Progenitor cell of endocrine pancreas (in vitro differentiated cells): Measurements from ENCODE around the gene MERTK. TPM values are rescaled to one million over a fixed set of nuclear protein-coding genes. Genes with fewer than 3 reads are reported as not detected.

Source experiments
- DNase-seq: peaks from one replicate; pipeline ENCODE4 v3.0.0; 2021; ENCODE audit warnings: low spot score; ENCODE audit not compliant: unreplicated experiment
- H3K27ac Mint-ChIP-seq: 2 replicates; pipeline ENCODE4 v1.8.0; 2021; ENCODE audit warnings: mild to moderate bottlenecking, moderate library complexity, mixed read lengths
- H3K27me3 Mint-ChIP-seq: 2 replicates; pipeline ENCODE4 v1.8.0; 2021; ENCODE audit warnings: mixed read lengths
- H3K36me3 Mint-ChIP-seq: 2 replicates; pipeline ENCODE4 v1.8.0; 2022; ENCODE audit warnings: mixed read lengths; ENCODE audit not compliant: insufficient read depth
- H3K4me1 Mint-ChIP-seq: 2 replicates; pipeline ENCODE4 v1.8.0; 2021; ENCODE audit warnings: low read depth, mixed read lengths
- H3K4me3 Mint-ChIP-seq: 2 replicates; pipeline ENCODE4 v1.8.0; 2021; ENCODE audit warnings: low read depth, mild to moderate bottlenecking, moderate library complexity, mixed read lengths
- H3K9me3 Mint-ChIP-seq: 2 replicates; pipeline ENCODE4 v1.8.0; 2021; ENCODE audit warnings: low read depth, mixed read lengths
- CTCF ChIP-seq: fragments of 200-600 bp; sonication (generic); IDR thresholded peaks from one replicate; pipeline ENCODE4 v1.5.0; 2021; ENCODE audit warnings: antibody characterized with exemption, mild to moderate bottlenecking; ENCODE audit not compliant: unreplicated experiment
- total RNA-seq: library from RNA; stranded (reverse); gene quantifications from 2 replicates; pipeline ENCODE4 v1.2.1, GENCODE V29; 2021

MERTK gene
- total RNA-seq, 1 donor from 2014 or later, result 20.1 TPM

- no peaks in the 10 kb centered on the region for H3K27me3 Mint-ChIP-seq
These were observed 85.2 kb downstream of the MERTK start for GRCh38 chr2:111983478-111984212.

GRCh38 chr2:111984213-111984604, 85.8 kb downstream of the MERTK start:
- no peak overlapping the region for H3K27ac Mint-ChIP-seq
- DNase-seq, result no peak
- H3K4me1 Mint-ChIP-seq, result peaks cover 6% of the 10 kb centered on the region
- peaks cover 21% of the 10 kb centered on the region for H3K36me3 Mint-ChIP-seq
- no peaks in the 10 kb centered on the region for H3K9me3 Mint-ChIP-seq
- no peak for TF ChIP-seq CTCF
- H3K27me3 Mint-ChIP-seq, result no peaks in the 10 kb centered on the region
- no peak overlapping the region for H3K4me3 Mint-ChIP-seq

More at GRCh38 chr2:111983478-111984212, 85.2 kb downstream of the MERTK start:
- DNase-seq, result no peak
- no peak for TF ChIP-seq CTCF
- Mint-ChIP-seq H3K36me3 (peaks cover 22% of the 10 kb centered on the region), H3K9me3 (no peaks in the 10 kb centered on the region), H3K27ac (no peak overlapping the region), H3K4me3 (no peak overlapping the region), H3K4me1 (peaks cover 6% of the 10 kb centered on the region)

- Mint-ChIP-seq H3K27me3 (no peaks in the 10 kb centered on the region), H3K9me3 (no peaks in the 10 kb centered on the region), H3K27ac (no peak overlapping the region), H3K36me3 (peaks cover 19% of the 10 kb centered on the region), H3K4me3 (no peak overlapping the region), H3K4me1 (no peaks in the 10 kb centered on the region)
- DNase-seq, result no peak
- TF ChIP-seq CTCF, result no peak
These were observed 87.1 kb downstream of the MERTK start for GRCh38 chr2:111985514-111985913.

- H3K9me3 Mint-ChIP-seq, result no peaks in the 10 kb centered on the region
- H3K27me3 Mint-ChIP-seq, result no peaks in the 10 kb centered on the region
- peaks cover 19% of the 10 kb centered on the region for H3K36me3 Mint-ChIP-seq
- H3K4me1 Mint-ChIP-seq, result no peaks in the 10 kb centered on the region
- no peak overlapping the region for H3K4me3 Mint-ChIP-seq
- H3K27ac Mint-ChIP-seq, result no peak overlapping the region
- DNase-seq, result no peak
- TF ChIP-seq CTCF, result no peak
These were observed 87.9 kb downstream of the MERTK start for GRCh38 chr2:111986116-111986900.

- no peak for DNase-seq
- Mint-ChIP-seq H3K27me3 (no peaks in the 10 kb centered on the region), H3K4me1 (peaks cover 4% of the 10 kb centered on the region), H3K36me3 (peaks cover 19% of the 10 kb centered on the region), H3K9me3 (no peaks in the 10 kb centered on the region), H3K4me3 (no peak overlapping the region), H3K27ac (no peak overlapping the region)
- TF ChIP-seq CTCF, result no peak
These were observed 92.0 kb downstream of the MERTK start for GRCh38 chr2:111990375-111990774.
